ENCODE data around the gene ZNF48.

- no peak for TF ChIP-seq POLR2AphosphoS5 (IDR thresholded peaks at IDR 0.05)
- no peak for TF ChIP-seq CTCF (IDR thresholded peaks at IDR 0.05)
These were observed 14.4 kb upstream of the ZNF48 start for GRCh38 chr16:30380803-30381208.

All from stomach (tissue), 4 donors.